CD4-positive, alpha-beta T cell treated with Interleukin-15 for 1 hour (primary cell): ENCODE results near the gene ZKSCAN7.
"Not testable (repeated sequence)": the region's sequence is repeated elsewhere in the genome, so short reads cannot be mapped to it uniquely, and the experiment has no call there.

Source experiments
- DNase-seq: peaks from one replicate; pipeline ENCODE4 v3.0.0-alpha.2; 2020

ZKSCAN7 gene

GRCh38 chr3:44554626-44555592, at the start of gene ZKSCAN7:
ZKSCAN7 (plus strand) TSS chr3:44555193; CDS start chr3:44557048, 1,855 bp downstream.
- peak; percentile 49 for DNase-seq

DNA sequence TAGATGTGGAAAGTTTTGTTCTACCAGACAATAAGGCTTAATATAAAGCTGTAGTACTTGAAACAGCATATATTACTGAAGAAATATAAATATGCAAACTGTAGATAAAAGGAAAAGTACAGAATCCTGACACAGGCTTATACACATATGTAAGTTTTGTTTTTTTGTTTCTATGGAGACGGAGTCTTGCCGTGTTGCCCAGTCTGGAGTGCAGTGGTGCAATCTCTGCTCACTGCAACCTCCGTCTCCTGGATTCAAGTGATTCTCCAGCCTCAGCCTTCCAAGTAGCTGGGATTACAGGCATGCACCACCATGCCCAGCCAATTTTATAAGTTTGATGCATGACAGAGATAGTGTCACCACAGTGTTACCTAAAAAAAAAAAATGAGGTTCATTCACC, 48.4 kb upstream of the ZKSCAN7 start:
- DNase-seq: no peak

- no peak for DNase-seq
These were observed 48.0 kb upstream of the ZKSCAN7 start for GRCh38 chr3:44506961-44507360.

DNA sequence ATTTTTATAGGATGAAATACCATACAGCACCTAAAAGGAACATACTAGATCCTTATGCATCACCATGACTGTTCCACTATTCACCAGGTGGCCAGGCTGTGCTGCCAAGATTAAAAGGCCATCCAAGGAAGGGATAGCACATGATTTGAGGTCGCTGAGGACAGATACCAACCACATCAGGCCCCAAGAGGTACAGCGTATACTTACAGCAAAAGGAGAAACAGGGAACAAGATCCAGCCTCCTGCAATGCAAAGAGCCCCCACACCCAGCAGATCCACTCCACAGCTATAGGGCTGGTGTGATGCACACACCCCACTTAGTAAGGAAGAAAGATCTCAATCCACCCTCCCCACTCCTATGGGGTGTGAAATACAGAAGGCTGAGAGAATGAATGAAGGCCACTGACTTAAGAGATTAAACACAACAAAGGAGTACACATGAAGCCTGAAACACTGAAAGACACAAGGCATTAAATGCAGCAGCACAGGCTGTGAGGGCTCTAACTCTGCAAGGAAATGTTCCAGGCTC, 45.5 kb upstream of the ZKSCAN7 start:
- DNase-seq: no peak

GRCh38 chr3:44510000-44510368, 45.0 kb upstream of the ZKSCAN7 start:
- DNase-seq: no peak

DNA sequence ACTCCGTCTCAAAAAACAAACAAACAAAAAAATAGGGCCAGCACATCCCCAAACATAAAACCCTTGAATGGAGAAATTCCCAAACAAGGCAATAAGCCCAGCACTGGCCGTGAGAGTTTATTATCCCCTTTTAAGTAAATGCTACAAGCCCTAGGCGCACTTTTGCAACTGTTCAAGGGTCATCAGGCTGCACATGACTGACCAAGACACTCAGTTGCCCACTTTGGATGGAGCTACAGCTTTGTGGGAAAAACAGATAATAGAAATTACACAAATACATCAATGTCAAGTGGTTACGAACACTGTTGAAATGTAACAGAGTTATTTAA, 43.8 kb upstream of the ZKSCAN7 start:
- DNase-seq: no peak

DNA sequence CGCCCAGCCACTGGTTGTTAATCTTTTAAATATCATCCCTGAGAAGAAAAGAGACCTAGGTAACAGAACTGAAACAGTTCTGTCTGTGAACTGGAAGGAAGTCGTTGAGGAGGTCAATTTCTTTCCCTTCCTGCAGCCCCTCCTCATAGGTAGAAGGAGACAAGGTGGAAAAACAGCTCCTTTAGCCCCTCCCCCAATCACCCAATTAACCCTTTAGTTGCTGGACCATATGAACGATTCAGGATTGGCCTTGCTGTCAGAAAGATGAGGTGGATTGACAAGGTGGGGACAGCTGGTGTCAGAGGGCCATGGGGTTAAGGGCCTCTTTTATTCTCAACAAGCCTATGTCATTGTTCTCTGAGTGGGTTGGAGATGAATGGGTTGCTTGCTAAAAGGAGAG, 41.5 kb upstream of the ZKSCAN7 start:
- no peak for DNase-seq

DNA sequence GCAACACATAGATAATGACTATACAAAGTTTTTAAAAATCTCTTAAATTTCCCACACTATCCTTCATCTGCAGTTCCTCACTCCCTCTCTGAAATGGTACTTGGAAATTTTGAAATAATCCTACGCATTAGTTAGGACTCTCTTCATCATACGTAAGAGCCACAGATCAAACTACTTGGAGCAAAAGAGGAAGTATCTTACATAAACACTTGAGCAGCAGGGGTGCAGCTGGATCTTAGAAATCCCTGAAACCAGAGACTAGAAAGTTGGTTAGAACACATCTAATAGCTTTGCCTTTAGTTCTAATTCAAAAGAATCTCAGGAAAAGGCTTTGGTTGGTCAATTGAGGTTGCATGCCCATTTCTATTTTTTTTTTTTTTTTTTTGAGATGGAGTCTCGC, 38.8 kb upstream of the ZKSCAN7 start:
- DNase-seq: no peak

DNA sequence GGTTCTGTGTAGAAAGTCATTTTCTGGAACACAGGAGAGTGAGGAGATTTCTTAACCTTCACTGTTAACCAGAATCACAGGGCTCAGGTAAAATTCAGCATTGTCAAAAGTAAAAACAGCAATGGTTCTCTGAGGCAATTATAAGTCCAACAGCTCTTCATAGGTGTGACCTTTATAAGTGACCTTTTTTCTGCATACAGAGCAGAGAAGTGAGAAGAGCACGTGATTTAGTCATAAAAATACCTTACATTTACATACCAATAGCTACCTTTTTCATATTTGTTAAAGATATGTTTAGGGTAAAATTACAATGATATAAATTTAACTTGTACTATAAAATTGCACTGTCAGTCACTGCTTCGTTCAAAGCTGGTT, 36.2 kb upstream of the ZKSCAN7 start:
- DNase-seq: no peak

GRCh38 chr3:44521721-44522120, 33.3 kb upstream of the ZKSCAN7 start:
- DNase-seq: no peak

DNA sequence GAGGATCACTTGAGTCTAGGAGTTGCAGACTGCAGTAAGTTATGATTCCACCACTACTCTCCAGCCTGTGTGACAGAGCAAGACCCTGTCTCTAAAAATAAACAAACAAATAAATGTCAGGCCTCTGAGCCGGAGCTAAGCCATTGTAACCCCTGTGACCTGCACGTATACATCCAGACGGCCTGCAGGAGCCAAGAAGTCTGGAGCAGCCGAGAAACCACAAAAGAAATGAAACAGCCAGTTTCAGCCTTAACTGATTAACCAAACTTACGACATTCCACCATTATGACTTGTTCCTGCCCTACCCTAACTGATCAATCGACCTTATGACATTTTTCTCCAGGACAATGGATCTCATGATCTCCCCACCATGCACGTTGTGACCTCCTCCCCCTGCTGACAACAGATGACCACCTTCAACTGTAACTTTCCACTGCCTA, 32.5 kb upstream of the ZKSCAN7 start:
- no peak for DNase-seq

DNA sequence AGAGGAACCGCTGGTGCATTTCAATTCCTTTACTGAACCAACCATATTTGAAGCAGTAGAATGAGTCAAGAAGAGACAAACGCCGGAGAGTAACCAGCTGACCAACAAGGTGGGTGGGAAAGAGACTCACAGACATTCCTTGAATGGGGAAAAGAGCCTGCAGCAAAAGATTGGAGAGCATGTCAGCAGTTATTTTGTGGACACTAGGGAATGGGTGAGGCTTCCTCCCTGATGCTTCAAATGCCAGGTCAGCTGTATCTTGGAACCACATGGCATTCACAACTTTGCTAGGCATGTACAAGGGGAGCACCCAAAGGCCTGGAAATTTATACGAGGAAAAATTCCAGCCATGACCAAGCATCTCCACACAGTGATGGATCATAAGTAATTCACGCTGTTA, 29.9 kb upstream of the ZKSCAN7 start:
- DNase-seq: no peak

GRCh38 chr3:44529927-44530326, 25.1 kb upstream of the ZKSCAN7 start:
- no peak for DNase-seq

DNA sequence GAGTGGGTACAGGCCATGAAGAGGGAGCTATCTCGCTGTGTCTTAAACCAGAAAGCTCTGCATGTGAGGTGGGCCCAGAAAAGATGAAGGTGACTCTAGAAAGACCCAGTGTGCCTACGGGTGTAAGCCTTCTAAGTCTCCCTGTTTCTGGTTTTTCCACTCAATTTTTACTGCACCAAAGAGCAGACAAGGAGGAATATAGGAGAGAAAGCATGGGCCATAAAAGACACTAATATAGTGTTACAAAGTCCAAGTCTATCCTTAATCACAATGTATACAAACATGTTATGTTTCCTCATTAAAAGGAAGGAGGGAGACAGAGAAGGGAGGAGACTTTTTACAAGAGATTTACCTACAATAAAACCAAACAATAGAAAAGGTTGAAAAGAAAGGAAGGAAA, 24.1 kb upstream of the ZKSCAN7 start:
- no peak for DNase-seq

DNA sequence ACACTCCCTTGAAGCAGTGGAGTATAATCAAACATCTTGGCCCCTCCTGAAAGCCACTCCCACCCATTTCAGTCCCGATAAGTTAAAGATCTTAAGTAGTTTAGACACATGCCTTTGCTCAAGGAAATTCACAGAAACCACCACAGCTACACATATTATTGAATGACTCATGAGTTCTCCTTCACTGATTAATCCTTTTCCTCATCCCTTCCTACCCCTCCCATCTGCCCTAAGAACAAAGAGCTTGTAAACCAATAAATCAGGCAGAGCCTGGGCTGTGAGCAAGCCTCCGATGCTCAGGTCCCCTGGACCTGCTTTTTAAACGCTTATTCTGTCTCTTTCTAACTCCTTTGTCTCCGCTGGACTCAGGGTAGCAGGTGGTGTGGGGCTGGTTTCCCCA, 20.3 kb upstream of the ZKSCAN7 start:
- not testable (repeated sequence) for DNase-seq

DNA sequence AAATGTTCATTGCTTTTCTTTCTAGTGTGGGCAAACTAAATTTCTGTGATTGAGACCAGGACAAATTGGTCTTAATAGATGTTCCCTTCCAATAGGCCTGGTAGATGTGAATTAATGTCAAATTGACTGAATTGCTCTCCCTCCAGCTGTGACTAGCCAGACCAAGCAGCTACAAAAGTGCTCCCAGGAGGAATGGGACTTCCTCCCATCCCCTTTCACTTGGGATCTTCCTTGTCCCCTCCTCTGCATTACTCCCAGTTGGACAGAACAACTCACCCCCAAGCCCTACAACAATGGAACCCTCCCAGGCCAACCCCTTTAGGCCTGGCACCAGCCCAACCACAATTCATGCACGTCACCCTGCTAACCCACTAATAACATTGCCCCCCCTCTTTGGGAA, 19.6 kb upstream of the ZKSCAN7 start:
- no peak for DNase-seq

DNA sequence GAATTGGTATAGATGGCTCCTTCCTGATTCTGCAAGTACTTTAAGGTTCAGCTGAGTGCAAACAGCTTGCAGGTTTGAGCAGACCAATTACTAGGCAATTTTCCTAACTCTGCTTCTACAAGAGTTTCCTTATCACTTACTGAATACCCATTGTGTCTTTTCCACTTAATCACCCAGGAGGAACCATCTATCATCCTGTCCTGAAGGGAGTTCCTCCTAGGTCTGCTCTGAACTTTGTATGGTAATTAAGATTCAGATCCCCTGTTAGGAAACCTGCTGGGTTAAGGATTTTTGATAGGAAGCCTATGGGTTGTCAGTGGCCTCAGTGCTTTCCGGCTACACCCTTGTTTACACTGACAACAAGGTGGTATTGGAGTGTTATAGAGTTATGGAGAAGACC, 10.2 kb upstream of the ZKSCAN7 start:
- DNase-seq: not testable (repeated sequence)

DNA sequence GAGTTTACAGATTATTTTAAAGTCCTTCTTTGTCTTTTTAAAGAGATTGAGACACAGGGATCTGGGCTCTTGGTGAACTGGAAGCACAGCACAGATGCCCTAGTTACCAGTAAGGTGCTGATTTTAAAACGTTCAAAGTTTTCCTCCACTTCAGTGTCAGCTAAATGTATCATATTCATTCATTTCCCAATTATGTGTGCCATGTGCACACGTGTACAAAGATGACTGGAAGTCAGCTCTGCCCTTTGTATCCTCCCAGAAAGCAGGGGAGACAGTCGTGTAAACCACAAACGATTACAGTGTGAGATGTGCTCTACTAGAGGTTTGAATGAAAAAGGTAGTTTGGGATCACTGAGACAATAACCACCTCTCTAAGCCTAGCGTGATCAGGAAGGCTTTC, 730 bp downstream of the ZKSCAN7 start:
- no peak for DNase-seq

DNA sequence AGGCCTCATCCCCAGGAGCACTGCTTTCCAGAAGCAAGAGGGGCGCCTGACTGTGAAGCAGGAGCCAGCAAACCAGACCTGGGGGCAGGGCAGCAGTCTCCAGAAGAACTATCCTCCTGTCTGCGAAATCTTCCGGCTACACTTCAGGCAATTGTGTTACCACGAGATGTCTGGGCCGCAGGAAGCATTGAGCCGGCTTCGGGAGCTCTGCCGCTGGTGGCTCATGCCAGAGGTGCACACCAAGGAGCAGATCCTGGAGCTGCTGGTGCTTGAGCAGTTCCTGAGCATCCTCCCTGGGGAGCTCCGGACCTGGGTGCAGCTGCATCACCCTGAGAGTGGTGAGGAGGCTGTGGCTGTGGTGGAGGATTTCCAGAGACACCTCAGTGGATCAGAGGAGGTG, 2.1 kb downstream of the ZKSCAN7 start:
- DNase-seq: no peak

- no peak for DNase-seq
These were observed 6.1 kb downstream of the ZKSCAN7 start for GRCh38 chr3:44561076-44561475.

DNA sequence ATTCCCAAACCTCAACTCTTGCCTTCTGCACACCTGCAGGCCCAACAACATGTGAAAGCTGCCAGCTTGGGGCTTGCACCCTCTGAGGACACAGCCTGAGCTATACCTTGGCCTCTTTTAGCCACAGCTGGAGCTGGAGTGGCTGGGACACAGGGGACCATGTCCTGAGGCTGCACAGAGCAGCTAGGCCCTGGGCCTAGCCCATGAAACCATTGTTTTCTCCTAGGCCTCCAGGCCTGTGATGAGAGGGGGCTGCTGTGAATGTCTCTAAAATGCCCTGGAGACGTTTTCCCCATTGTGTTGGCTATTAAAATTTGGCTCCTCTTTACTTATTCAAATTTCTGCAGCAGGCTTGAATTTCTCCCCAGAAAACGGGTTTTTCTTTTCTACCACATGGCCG, 7.2 kb downstream of the ZKSCAN7 start:
- no peak for DNase-seq

DNA sequence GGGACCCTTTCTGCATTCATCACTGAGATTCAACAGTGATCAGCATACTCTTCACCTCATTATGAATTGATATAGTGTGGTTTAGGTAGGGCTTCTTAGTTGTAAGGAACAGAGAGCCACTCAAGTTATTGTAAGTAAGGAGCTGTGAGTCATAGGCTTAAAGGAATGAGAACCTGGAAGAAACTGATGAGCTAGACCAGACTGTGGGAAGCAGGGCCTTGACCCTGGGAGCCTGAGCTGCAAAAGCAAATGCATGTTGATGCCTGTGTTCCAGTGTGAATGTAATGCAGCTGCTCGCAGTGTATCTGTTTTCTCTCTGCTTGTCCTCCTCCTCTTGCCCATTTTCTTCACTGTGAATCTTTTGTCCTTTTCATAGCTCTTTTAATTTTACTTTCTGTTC, 13.6 kb downstream of the ZKSCAN7 start:
- DNase-seq: no peak

DNA sequence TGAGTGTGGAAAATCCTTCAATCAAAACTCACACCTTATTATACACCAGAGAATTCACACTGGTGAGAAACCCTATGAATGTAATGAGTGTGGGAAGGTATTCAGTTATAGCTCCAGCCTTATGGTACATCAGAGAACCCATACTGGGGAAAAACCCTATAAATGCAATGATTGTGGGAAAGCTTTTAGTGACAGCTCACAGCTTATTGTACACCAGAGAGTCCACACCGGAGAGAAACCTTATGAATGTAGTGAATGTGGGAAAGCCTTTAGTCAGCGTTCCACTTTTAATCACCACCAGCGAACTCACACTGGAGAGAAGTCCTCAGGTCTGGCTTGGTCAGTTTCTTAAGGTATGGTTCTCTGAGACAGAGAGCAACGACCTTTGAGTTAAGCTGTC, 16.0 kb downstream of the ZKSCAN7 start:
- no peak for DNase-seq

DNA sequence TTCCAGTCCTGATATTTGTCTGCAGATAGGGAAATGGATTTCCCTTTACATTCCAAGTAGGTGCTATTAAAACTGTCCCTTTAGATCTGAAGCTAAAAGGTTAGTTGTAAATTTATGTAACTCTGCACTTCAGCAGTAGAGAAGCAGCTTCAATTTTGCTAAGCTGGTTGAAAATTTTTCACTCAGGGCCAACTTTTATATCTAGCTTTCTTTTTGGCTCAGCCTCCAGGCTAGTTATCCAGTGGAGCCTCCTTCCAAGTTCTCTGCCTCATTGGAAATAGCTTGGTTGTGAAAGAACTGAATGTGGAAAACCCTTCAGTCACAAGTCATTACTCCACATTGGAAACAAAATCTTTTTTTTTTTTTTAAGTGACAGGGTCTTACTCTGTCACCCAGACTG, 21.6 kb downstream of the ZKSCAN7 start:
- no peak for DNase-seq
